A549 (cell line): ENCODE results near the gene NCLN. TPM values are rescaled to one million over a fixed set of nuclear protein-coding genes. Genes with fewer than 3 reads are reported as not detected.

ENCODE experiments used
- ATAC-seq, 2 experiments: fragments of 200-7000 bp in 1 of 2; fragments of >200 bp in 1 of 2; cut with Nextera tagmentation in 1 of 2; cut with Tn5 transposase in 1 of 2; 3 replicates each; pipeline versions ENCODE4 v1.8.0 to v1.9.1; 2018 to 2020; ENCODE audit warnings: mild to moderate bottlenecking in 1 of 2, moderate library complexity in 1 of 2
- CTCF ChIA-PET: fragments of 300-600 bp; sonication (Branson Sonifier 250); formaldehyde crosslinking; extraction: SDS; loops from one replicate; lab custom pipeline; 2021; ENCODE audit warnings: antibody characterized with exemption, inconsistent platforms; lab: Yijun Ruan, JAX
- POLR2A ChIA-PET: fragments of 350-600 bp; formaldehyde crosslinking; extraction: SDS; loops from one replicate; lab custom pipeline; 2021; ENCODE audit warnings: antibody characterized with exemption, inconsistent platforms; lab: Yijun Ruan, JAX
- DNase-seq, 2 experiments: peaks; one replicate each; pipeline versions ENCODE4 v3.0.0 to v3.0.0-alpha.2; 2011 to 2016; ENCODE audit warnings: low read depth in 1 of 2, low spot score in 1 of 2
- FAIRE-seq: peaks from 2 replicates; lab custom pipeline; 2011; peaks lifted over from hg19 to GRCh38; lab: Jason Lieb, UNC
- H3K27ac ChIP-seq, 2 experiments: fragments of >200 bp; sonication (Bioruptor Twin); formaldehyde crosslinking; 3 replicates each; pipeline ENCODE4 v1.5.1; 2016 to 2017
- H3K4me1 ChIP-seq: fragments of >200 bp; sonication (Bioruptor Twin); formaldehyde crosslinking; 3 replicates; pipeline ENCODE4 v1.6.1; 2016
- H3K4me2 ChIP-seq: fragments of >200 bp; sonication (Bioruptor Twin); formaldehyde crosslinking; 3 replicates; pipeline ENCODE4 v1.6.1; 2016
- H3K4me3 ChIP-seq: fragments of >200 bp; sonication (Bioruptor Twin); formaldehyde crosslinking; 3 replicates; pipeline ENCODE4 v1.5.1; 2016
- H3K9me3 ChIP-seq: fragments of >200 bp; sonication (Bioruptor Twin); formaldehyde crosslinking; 3 replicates; pipeline ENCODE4 v1.6.1; 2016
- ATOH8 ChIP-seq: fragments of 250-450 bp; sonication (Bioruptor Pico); IDR thresholded peaks from 2 replicates; pipeline ENCODE4 v1.5.0; 2020; ENCODE audit warnings: low read depth, mild to moderate bottlenecking, moderate library complexity
- CTCF ChIP-seq: fragments of >200 bp; sonication (Bioruptor Twin); formaldehyde crosslinking; IDR thresholded peaks from 3 replicates; pipeline ENCODE4 v1.5.1; 2016
- ESRRA ChIP-seq: fragments of 150-350 bp; IDR thresholded peaks from 2 replicates; pipeline ENCODE4 v1.6.1; 2014; ENCODE audit warnings: mild to moderate bottlenecking, low read length, borderline replicate concordance
- HDAC2 ChIP-seq: fragments of 200-600 bp; sonication (generic); IDR thresholded peaks from 2 replicates; pipeline ENCODE4 v1.6.1; 2016
- HMGXB4 ChIP-seq: fragments of 250-450 bp; sonication (Bioruptor Pico); IDR thresholded peaks from 2 replicates; pipeline ENCODE4 v1.5.0; 2021; ENCODE audit warnings: mild to moderate bottlenecking, moderate library complexity, borderline replicate concordance
- PBX3 ChIP-seq: IDR thresholded peaks from 2 replicates; pipeline ENCODE4 v1.6.1; 2012
- POLR2A ChIP-seq: IDR thresholded peaks from 2 replicates; pipeline ENCODE4 v1.6.1; 2012; ENCODE audit warnings: mild to moderate bottlenecking, low read length
- POLR2AphosphoS2 ChIP-seq: conservative IDR thresholded peaks from 2 replicates; pipeline ENCODE4 v1.6.1; 2012; ENCODE audit warnings: low read length, improper control_type of control experiment, inconsistent platforms
- RCOR1 ChIP-seq: fragments of 150-350 bp; IDR thresholded peaks from 2 replicates; pipeline ENCODE4 v1.6.1; 2014; ENCODE audit warnings: antibody characterized with exemption, low read length, low read depth
- REST ChIP-seq: fragments of 200-600 bp; sonication (generic); IDR thresholded peaks from 2 replicates; pipeline ENCODE4 v1.6.1; 2016; ENCODE audit warnings: antibody characterized with exemption, mild to moderate bottlenecking, moderate library complexity
- RNF2 ChIP-seq: fragments of 200-600 bp; sonication (generic); IDR thresholded peaks from 2 replicates; pipeline ENCODE4 v1.6.1; 2016; ENCODE audit warnings: low read depth, mild to moderate bottlenecking, antibody characterized with exemption, moderate library complexity, borderline replicate concordance
- SMC3 ChIP-seq: fragments of >200 bp; sonication (Bioruptor Twin); formaldehyde crosslinking; IDR thresholded peaks from 3 replicates; pipeline ENCODE4 v1.6.1; 2018; ENCODE audit warnings: inconsistent platforms
- TFCP2L1 ChIP-seq: fragments of 250-450 bp; sonication (Bioruptor Pico); IDR thresholded peaks from 2 replicates; pipeline ENCODE4 v1.5.0; 2021; ENCODE audit warnings: mild to moderate bottlenecking
- ZFP36 ChIP-seq: fragments of 450-650 bp; IDR thresholded peaks from 2 replicates; pipeline ENCODE4 v1.6.1; 2014; ENCODE audit warnings: borderline replicate concordance; ENCODE audit not compliant: partially characterized antibody
- WGBS: methylation state at CpG from one replicate; pipeline ENCODE4 v1.1.6; 2017; ENCODE audit errors: missing lambda C conversion rate; 5-methylcytosine and 5-hydroxymethylcytosine counted together
- polyA plus RNA-seq, 4 experiments: library from polyadenylated mRNA; depleted of rRNA in 3 of 4; stranded (reverse); fragments of >200 nt; fragmentation: RNase III in 1 of 4; extraction: RNeasy Plus Mini Kit Qiagen cat#74134 plus additional on column Dnase treatment in 1 of 4; gene quantifications; 2 replicates in 3 of 4; 3 replicates in 1 of 4; pipeline ENCODE4 v1.2.3, GENCODE V29; 2011 to 2017

Gene NCLN
- polyA plus RNA-seq, 2 of the 4 experiments (the other 2 are of a cell fraction): 22.8 to 58.5 TPM

- FAIRE-seq: no peak
- POLR2A ChIA-PET: no interaction called here
- no peak for TF ChIP-seq PBX3
- no peak for TF ChIP-seq ESRRA
- TF ChIP-seq REST: no peak
- no peak for TF ChIP-seq HDAC2
- TF ChIP-seq, all 56 proteins: peak for 0
- WGBS: 49% methylated on average over 9 of the region's 9 CpGs
- Histone ChIP-seq H3K27ac (no peak overlapping the region), H3K4me3 (no peak overlapping the region), H3K9me3 (no peaks in the 10 kb centered on the region), H3K4me2 (no peak overlapping the region), H3K4me1 (no peaks in the 10 kb centered on the region)
- CTCF ChIA-PET: no interaction called here
- no peak for ATAC-seq
- DNase-seq: no peak
Measured at GRCh38 chr19:3245050-3245449, 59.3 kb downstream of the NCLN start.

- FAIRE-seq (no peak), ATAC-seq (peak in 1 of 2 experiments; percentile 39; a peak in 2 of 6 replicates), DNase-seq (no peak)
- 15% methylated on average over 9 of the region's 14 CpGs for WGBS
- 0 out of 3 replicates have a peak overlapping the region, but pooled peaks have one; percentile 25 for H3K4me2 ChIP-seq
- H3K9me3 ChIP-seq: 0 out of 3 replicates have a peak, but pooled peaks cover 5% of the 10 kb centered on the region
- H3K27ac ChIP-seq: no peak overlapping the region
- TF ChIP-seq CTCF (no peak), REST (no peak), ATOH8 (CRISPR knock-in tag) (no peak), RNF2 (no peak), POLR2A (no peak), HMGXB4 (CRISPR knock-in tag) (no peak), ZFP36 (no peak), PBX3 (no peak), RCOR1 (no peak), TFCP2L1 (CRISPR knock-in tag) (no peak), POLR2AphosphoS2 (no peak), SMC3 (no peak)
- TF ChIP-seq, all 56 proteins: peak for 0
- no peaks in the 10 kb centered on the region for H3K4me1 ChIP-seq
- ChIA-PET POLR2A (no interaction called here), CTCF (interaction anchor here (0.6 to 1.0 kb wide), 2 partner anchors 18 to 922 kb away, joined by 3 read pairs; no protein-coding TSS in a partner anchor)
- no peak overlapping the region for H3K4me3 ChIP-seq
Measured at GRCh38 chr19:3248728-3249326, 63.1 kb downstream of the NCLN start.
